Common myeloid progenitor, CD34-positive (primary cell): ENCODE results near the gene ESPL1.

Experiments
- CTCF ChIA-PET: fragments of 350-600 bp; sonication (Branson Sonifier 250); formaldehyde crosslinking; loops from one replicate; lab custom pipeline; 2021; ENCODE audit warnings: antibody characterized with exemption; lab: Charles Lee
- POLR2A ChIA-PET: fragments of 350-600 bp; sonication (Branson Sonifier 250); formaldehyde crosslinking; loops from one replicate; lab custom pipeline; 2021; ENCODE audit warnings: antibody characterized with exemption; lab: Charles Lee
- DNase-seq, 3 donors: peaks; one replicate each; pipeline versions ENCODE4 v3.0.0 to v3.0.0-alpha.2; 2013
- H3K27ac ChIP-seq, 2 experiments: 1 replicate in 1 of 2; 2 replicates in 1 of 2; pipeline ENCODE4 v1.7.0; 2013; ENCODE audit warnings: inconsistent platforms in 2 of 2, low read length in 2 of 2, mild to moderate bottlenecking in 2 of 2, low read depth in 1 of 2, moderate library complexity in 1 of 2; ENCODE audit not compliant: severe bottlenecking in 2 of 2, insufficient read depth in 1 of 2, poor library complexity in 1 of 2
- H3K27me3 ChIP-seq, 5 experiments: replicated peaks in 2 of 5; 1 replicate in 3 of 5; 2 replicates in 2 of 5; pipeline versions ENCODE4 v1.6.1 to v1.7.0; 2013; ENCODE audit warnings: low read length in 4 of 5, mild to moderate bottlenecking in 2 of 5, moderate library complexity in 2 of 5, inconsistent platforms in 1 of 5; ENCODE audit not compliant: insufficient read depth in 5 of 5, control insufficient read depth in 4 of 5
- H3K36me3 ChIP-seq, 4 experiments: 1 replicate in 2 of 4; 2 replicates in 2 of 4; pipeline versions ENCODE4 v1.6.1 to v1.7.0; 2013; ENCODE audit warnings: low read length in 3 of 4, control low read depth in 1 of 4, mild to moderate bottlenecking in 1 of 4; ENCODE audit not compliant: control insufficient read depth in 4 of 4, insufficient read depth in 4 of 4
- H3K4me1 ChIP-seq, 4 experiments: 1 replicate in 3 of 4; 2 replicates in 1 of 4; pipeline versions ENCODE4 v1.6.1 to v1.7.1; 2013; ENCODE audit warnings: low read length in 3 of 4, mild to moderate bottlenecking in 3 of 4, control low read depth in 1 of 4, inconsistent platforms in 1 of 4, moderate library complexity in 1 of 4; ENCODE audit not compliant: control insufficient read depth in 4 of 4, insufficient read depth in 4 of 4; ENCODE audit errors: control extremely low read depth in 1 of 4
- H3K4me3 ChIP-seq, 7 experiments: 1 replicate in 4 of 7; 2 replicates in 3 of 7; pipeline versions ENCODE4 v1.5.1 to v1.7.0; 2013; ENCODE audit warnings: mild to moderate bottlenecking in 7 of 7, low read length in 6 of 7, moderate library complexity in 6 of 7, inconsistent platforms in 2 of 7, low read depth in 2 of 7, control low read depth in 1 of 7; ENCODE audit not compliant: insufficient read depth in 4 of 7, control insufficient read depth in 1 of 7; ENCODE audit errors: extremely low read depth in 1 of 7
- H3K9me3 ChIP-seq, 5 experiments: 1 replicate in 4 of 5; 2 replicates in 1 of 5; pipeline versions ENCODE4 v1.6.1 to v1.7.1; 2013; ENCODE audit warnings: low read length in 4 of 5, mild to moderate bottlenecking in 2 of 5, inconsistent platforms in 1 of 5, low read depth in 1 of 5, moderate library complexity in 1 of 5; ENCODE audit not compliant: control insufficient read depth in 4 of 5, insufficient read depth in 2 of 5; ENCODE audit errors: control extremely low read depth in 1 of 5
- WGBS: methylation state at CpG from one replicate; pipeline ENCODE4 v1.1.5; 2013; ENCODE audit not compliant: insufficient coverage; 5-methylcytosine and 5-hydroxymethylcytosine counted together

Gene ESPL1

DNA sequence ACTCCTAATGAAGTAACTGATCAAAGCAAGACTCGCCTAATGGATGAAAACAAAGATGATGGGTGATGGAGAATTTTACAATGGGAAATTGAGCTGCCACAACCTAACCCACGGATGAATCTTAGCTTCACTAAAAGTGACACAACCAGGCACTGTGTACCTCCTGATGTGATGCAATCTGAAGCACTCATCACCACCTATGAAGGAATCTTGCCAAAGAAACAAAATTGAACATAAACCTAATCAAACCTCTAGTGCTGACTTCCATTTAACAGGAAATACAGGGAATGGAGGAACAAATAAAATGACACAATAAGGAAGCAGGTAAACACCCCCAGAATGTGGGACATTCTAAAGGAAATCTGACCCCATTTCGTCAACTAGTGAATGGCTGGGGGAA is 22.8 kb upstream of the ESPL1 start:
- H3K9me3 ChIP-seq, result no peaks in the 10 kb centered on the region
- no peaks in the 10 kb centered on the region for H3K36me3 ChIP-seq
- H3K27me3 ChIP-seq, result no peaks in the 10 kb centered on the region
- POLR2A ChIA-PET, result no interaction called here
- CTCF ChIA-PET, result interaction anchor here (1.0 to 21.7 kb wide), 2 partner anchors 22 to 30 kb away, joined by 7 to 212 read pairs; partner anchors contain the start of gene ESPL1
- DNase-seq, result no peak
- H3K4me3 ChIP-seq, result no peak overlapping the region
- 100% methylated on average over 1 of the region's 3 CpGs for WGBS
- peaks cover 0 to 10% (median 1%) of the 10 kb centered on the region in 4 experiments for H3K4me1 ChIP-seq
- H3K27ac ChIP-seq, result no peak overlapping the region

- DNase-seq, result peak; percentile 56 to 69 (median 63)
- H3K27me3 ChIP-seq, result no peaks in the 10 kb centered on the region
- ChIA-PET POLR2A (interaction anchor here (0.5 to 1.3 kb wide), 3 partner anchors 35 to 153 kb away, joined by 3 to 4 read pairs (median 3); no protein-coding TSS in a partner anchor), CTCF (interaction anchor here (0.7 to 4.7 kb wide), 21 partner anchors 9 to 94 kb away, joined by 3 to 83 read pairs (median 4); partner anchors contain the start of genes CSAD and ESPL1)
- no peaks in the 10 kb centered on the region for H3K9me3 ChIP-seq
- H3K4me3 ChIP-seq, result peak overlapping the region; percentile 59 to 92 (median 85)
- H3K36me3 ChIP-seq, result peaks cover 2 to 19% (median 12%) of the 10 kb centered on the region in 4 experiments
- peak overlapping the region; percentile 50 to 81 for H3K27ac ChIP-seq
- under 1% methylated on average over 40 of the region's 51 CpGs for WGBS
- H3K4me1 ChIP-seq, result peaks cover 2 to 46% (median 24%) of the 10 kb centered on the region in 4 experiments
These were observed 16.4 kb upstream of the ESPL1 start for GRCh38 chr12:53251477-53252348.

DNA sequence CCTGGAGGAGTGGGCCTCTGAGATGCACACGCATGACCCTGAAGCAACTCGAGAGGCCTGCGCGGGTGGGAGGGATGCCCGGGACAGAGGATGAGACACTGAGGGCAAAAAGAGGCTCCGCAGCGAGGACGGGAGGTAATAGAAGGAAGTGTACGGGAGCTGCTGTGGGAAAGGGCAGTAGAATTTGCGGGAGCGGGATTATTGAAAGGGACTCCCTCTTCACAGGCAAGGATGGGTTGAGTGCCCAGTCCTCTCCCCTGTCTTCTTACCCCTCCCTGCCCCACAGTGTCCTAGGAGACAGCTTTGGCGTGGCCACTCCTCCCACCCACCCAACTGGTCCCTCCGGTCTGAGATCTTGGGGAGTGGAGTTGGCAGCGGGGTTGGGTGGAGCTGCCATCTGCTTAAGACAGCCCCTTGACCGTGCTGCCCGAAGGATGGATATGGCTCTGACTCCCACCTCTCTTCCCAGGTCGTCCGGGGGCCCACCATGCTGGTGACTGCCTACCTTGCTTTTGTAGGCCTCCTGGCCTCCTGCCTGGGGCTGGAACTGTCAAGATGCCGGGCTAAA is 15.7 kb upstream of the ESPL1 start:
- DNase-seq, result no peak
- H3K9me3 ChIP-seq, result no peaks in the 10 kb centered on the region
- H3K27ac ChIP-seq, result peak overlapping the region; percentile 50 to 81
- POLR2A ChIA-PET, result interaction anchor here (0.6 kb wide), 1 partner anchor 228 kb away, joined by 3 read pairs; no protein-coding TSS in a partner anchor
- peaks cover 2 to 19% (median 12%) of the 10 kb centered on the region in 4 experiments for H3K36me3 ChIP-seq
- H3K4me1 ChIP-seq, result peaks cover 2 to 42% (median 23%) of the 10 kb centered on the region in 4 experiments
- H3K4me3 ChIP-seq, result peak overlapping the region; percentile 59 to 92 (median 85)
- no peaks in the 10 kb centered on the region for H3K27me3 ChIP-seq
- WGBS, result 22% methylated on average over 14 of the region's 19 CpGs
- CTCF ChIA-PET, result interaction anchor here (0.9 to 4.7 kb wide), 7 partner anchors 10 to 43 kb away, joined by 3 to 83 read pairs (median 9); partner anchors contain the start of gene ESPL1

DNA sequence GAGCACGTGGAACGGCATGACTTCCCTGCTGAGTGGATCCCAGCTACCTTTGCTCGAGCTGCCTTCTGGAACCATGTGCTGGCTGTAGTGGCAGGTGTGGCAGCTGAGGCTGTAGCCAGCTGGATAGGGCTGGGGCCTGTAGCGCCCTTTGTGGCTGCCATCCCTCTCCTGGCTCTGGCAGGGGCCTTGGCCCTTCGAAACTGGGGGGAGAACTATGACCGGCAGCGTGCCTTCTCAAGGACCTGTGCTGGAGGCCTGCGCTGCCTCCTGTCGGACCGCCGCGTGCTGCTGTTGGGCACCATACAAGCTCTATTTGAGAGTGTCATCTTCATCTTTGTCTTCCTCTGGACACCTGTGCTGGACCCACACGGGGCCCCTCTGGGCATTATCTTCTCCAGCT is 14.8 kb upstream of the ESPL1 start:
- 98% methylated on average over 12 of the region's 13 CpGs for WGBS
- H3K27ac ChIP-seq, result no peak overlapping the region
- CTCF ChIA-PET, result interaction anchor here (0.8 to 4.7 kb wide), 13 partner anchors 9 to 95 kb away, joined by 3 to 83 read pairs (median 6); partner anchors contain the start of gene ESPL1

GRCh38 chr12:53254816-53255545 is 13.1 kb upstream of the ESPL1 start:
- Histone ChIP-seq H3K9me3 (no peaks in the 10 kb centered on the region), H3K27me3 (no peaks in the 10 kb centered on the region), H3K4me1 (peaks cover 2 to 53% (median 27%) of the 10 kb centered on the region in 4 experiments), H3K27ac (no peak overlapping the region), H3K36me3 (peaks cover 2 to 19% (median 12%) of the 10 kb centered on the region in 4 experiments), H3K4me3 (no peak overlapping the region)
- no peak for DNase-seq
- POLR2A ChIA-PET, result no interaction called here
- 100% methylated on average over 1 of the region's 1 CpG for WGBS
- CTCF ChIA-PET, result interaction anchor here (0.6 to 4.7 kb wide), 9 partner anchors 12 to 90 kb away, joined by 3 to 83 read pairs (median 7); partner anchors contain the start of genes AAAS, ESPL1 and ZNF740

More for the DNA sequence above, 14.8 kb upstream of the ESPL1 start:
- Histone ChIP-seq H3K4me3 (peak overlapping the region in 3 of 7 experiments; percentile 59 to 92 (median 87)), H3K36me3 (peaks cover 2 to 19% (median 12%) of the 10 kb centered on the region in 4 experiments), H3K27me3 (no peaks in the 10 kb centered on the region), H3K9me3 (no peaks in the 10 kb centered on the region), H3K4me1 (peaks cover 2 to 42% (median 23%) of the 10 kb centered on the region in 4 experiments)
- POLR2A ChIA-PET, result no interaction called here
- no peak for DNase-seq

DNA sequence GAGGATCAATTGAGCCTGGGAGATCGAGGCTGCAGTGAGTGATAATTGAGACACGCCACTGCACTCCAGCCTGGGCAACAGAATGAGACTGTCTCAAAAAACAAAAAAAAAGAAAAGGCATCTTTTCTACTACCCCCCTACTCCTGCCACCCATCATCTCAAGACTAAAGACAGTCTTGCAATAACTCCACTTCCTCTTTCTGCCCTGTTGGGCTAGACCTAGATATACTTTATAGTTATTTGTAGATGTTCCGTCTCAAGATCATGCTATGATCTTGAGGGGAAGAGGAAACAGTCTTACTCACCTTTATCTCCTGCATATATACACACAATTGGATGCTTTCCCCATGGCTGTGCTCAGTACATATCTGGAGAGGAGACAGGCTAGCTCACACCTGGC is 12.1 kb upstream of the ESPL1 start:
- H3K27ac ChIP-seq, result no peak overlapping the region
- H3K9me3 ChIP-seq, result no peaks in the 10 kb centered on the region
- H3K27me3 ChIP-seq, result no peaks in the 10 kb centered on the region
- H3K4me3 ChIP-seq, result no peak overlapping the region
- WGBS, result no CpG with 5 or more reads among the region's 3 CpGs
- DNase-seq, result peak in 2 of 3 donors; percentile 62 to 71
- H3K36me3 ChIP-seq, result peaks cover 2 to 19% (median 12%) of the 10 kb centered on the region in 4 experiments
- ChIA-PET POLR2A (no interaction called here), CTCF (interaction anchor here (0.6 to 20.5 kb wide), 5 partner anchors 10 to 97 kb away, joined by 3 to 299 read pairs (median 3); partner anchors contain the start of gene ITGB7)
- peaks cover 2 to 52% (median 27%) of the 10 kb centered on the region in 4 experiments for H3K4me1 ChIP-seq
